T1000 (cell line): ENCODE results near the gene SOD3.

ENCODE experiments used
- DNase-seq: peaks from one replicate; lab custom pipeline; 2025; ENCODE audit warnings: mixed read lengths; lab: John Stamatoyannopoulos, UW

The SOD3 gene

DNA sequence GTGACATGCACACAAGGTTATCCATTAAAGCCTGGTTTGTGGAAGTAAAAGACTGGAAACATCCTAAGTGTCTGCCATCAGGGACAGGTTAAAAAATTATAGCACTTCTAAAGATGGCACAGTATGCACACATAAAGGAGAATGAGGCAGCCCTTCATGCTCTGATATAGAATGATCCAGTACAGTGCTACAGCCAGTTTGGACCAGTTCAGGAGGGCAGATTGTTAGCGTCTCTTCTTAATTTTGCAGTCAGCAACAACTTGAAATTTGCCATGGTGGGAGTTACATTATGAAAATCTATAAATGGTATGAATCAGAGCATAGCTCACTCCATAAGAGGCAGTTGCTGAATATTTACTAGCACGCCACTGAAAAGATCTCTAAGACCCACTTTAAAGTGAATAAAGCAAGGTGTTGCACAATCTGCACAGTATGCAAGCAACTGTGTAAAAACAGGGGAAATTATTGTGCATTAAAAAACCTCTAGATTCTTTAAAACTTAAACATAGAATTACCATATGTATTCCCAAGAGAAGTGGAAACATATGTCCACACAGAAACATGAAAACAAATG, 20.3 kb upstream of the SOD3 start:
- DNase-seq: no peak

DNA sequence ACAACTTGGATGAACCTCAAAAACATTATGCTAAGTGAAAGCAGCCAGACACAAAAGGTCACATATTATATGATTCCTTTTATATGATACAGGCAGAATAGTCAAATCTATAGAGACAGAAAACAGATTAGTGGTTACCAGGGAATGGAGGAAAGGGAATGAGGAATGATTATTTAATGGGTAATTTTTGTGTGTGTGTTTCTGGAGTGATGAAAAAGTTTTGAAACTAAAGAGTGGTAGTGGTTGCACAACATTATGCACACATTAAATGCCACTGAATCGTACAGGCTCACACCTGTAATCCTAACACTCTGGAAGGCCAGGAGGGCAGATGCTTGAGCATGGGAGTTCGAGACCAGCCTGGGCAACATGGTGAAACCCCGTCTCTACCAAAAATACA, 19.6 kb upstream of the SOD3 start:
- no peak for DNase-seq

DNA sequence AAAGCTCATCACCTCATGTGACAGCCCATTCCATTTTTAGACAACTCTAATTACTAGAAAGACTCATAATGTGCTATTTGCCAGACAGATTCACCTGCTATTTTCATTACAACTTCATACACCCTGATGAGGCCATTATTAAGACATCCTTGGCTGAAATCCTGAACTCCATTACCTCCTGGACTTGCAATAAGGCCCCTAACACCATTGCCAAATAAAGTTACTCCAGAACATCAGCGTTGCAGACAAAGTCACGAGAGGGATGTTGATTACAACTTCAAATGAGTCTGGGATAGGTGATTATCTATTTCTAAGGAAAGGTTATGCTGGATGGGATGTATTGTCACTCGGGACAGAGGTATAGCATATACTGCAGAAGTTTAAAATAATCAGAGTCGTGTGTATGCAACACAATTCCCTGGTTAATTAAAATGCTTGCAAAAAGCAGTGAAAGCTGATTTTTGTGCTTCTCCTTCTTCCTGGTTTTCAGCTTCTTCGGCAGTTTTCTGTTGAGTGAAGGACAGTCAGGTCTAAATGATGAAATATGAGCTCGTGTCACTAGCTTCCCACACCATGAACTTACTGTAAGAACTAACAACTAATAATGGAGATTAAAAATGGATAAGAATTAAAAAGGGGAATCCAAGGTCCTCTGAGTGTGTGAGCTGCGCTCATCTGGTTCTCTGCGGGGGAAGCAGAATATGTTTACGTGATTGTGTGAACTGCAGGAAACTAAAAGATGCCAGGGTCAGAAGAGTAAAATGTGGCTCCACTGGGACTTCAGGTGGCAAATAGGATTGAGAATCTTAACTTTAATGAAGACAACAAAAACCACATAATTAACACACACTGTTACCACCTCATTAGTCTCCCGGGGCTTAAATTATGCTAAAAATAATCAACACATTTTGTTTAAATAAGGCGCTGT, 17.6 kb upstream of the SOD3 start:
- DNase-seq: no peak

DNA sequence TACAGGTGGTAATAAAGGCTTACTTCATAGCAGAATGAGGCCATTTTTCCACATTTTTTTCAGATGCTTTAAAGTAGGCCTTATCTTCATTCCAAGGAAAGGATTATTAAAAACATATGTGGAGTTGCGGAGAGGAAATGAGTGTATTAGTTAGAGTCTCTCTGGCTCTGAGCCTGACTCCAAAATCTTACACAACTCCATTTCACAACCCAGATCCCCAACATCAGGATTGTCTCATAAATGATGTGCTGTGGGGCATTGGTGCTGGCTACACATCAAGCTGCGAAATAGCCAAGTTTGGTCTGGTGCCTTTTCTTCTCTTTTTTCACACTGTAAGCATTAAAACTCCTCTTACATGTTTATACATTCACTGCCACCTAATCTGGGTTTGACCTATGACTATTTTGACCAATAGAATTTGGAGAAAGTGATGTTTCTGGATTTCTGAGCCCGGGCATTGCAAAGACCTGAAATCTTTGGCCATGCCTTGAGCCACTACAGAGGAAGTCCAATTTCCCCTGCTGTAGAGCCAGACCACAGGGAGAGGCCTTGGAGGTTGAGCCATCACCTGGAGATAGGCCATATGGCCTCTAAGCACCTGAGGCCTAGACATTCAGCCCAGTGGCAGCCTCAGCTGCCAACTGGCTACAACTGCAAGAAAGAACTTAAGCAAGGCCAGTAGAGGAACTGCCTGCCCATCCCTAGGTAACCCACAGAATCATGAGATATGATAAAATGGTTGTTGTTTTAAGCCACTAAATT, 16.7 kb upstream of the SOD3 start:
- peak; percentile 68 for DNase-seq

DNA sequence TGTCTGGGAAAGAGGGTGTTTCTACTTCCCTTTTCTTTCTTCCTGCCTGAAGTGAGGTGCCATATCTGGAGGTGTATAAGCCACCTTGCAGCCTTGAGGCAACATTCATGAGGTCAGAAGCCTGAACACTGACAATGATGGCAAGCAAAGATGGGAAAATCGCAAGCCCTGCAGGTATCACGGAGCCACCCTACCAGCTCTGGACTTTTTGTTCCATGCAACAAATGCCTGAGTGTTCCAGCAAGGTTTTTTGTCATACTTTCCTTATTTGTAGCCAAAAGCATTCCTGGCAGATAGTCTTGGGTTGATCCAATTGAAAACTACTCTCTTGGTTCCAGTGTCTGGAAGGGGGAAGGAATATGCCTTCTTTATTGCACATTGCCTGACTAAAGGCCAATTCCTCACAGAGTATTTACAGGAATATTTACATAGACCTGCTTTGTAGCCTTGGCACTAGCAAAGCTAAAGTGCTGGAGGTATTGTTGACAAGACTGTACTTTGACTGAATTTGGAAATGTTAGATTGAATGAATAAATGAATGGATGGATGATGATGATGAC, 14.4 kb upstream of the SOD3 start:
- DNase-seq: no peak

DNA sequence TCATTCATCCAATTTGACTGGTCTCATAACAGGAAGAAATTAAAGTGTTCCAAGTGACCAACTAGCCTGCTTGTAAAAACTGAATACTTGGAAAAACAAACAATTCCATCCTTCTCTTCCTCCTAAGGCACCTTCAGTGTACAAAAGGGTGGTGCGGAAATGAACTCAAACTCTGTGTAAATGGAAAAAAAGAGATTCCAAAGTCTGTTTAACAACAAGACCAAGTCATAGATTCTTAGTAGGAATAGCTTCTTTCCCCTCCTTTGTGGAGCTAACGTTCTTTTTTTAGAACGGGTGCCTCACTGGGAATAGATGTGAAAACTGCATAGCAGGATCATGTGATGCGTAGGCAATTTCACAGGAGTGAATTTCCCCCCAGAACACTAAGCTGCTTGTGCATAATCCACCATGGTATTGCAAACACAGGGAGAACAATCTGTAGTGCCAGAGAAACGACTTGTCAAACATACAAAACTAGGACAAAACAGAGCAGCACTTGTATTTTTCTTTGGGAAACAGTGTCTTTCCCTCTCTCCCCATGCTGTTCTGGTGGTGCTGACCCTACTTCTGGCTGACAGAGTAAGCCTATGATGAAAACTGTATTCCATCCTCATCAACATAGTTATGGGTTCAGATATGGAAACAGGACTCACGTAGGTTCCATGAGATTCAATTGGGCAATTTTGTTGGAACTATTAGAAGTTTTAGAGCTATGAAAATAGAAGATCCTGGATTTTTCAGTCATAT, 13.2 kb upstream of the SOD3 start:
- DNase-seq: no peak

DNA sequence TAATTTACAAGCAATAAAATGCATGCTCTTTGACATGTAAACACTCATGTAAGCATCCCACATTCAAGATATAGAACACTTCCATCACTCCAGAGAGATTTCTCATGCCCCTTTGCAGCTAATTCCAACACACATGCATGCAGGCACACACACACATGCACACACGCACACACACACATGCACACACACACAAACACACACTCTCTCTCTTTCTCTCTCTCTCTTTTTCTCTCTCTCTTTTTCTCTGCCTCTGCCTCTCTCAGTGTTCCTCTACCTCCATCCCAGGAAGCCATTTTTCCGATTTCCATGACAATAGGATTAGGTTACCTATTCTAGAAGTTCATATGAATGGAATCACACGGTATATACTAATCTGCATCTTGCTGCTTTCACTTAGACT, 11.9 kb upstream of the SOD3 start:
- DNase-seq: no peak

DNA sequence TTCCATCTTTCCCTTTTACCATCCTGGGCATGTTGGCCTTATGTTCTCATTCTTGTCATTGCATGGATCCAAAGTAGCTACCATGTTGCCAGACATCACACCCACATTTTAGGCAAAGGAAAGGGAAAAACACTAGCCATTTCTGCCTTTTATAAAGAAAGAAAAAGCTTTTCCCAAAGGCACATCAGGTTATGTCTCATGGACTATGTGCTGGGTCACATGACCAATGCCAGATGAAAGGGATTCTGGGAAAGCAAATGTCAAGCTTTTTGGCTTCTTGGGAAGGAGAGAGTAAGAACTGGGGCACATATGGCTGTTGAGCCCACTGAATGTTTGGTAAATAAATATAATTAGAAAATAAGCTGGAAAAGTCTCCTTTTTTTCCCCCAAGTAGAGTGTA, 4.3 kb upstream of the SOD3 start:
- DNase-seq: no peak

DNA sequence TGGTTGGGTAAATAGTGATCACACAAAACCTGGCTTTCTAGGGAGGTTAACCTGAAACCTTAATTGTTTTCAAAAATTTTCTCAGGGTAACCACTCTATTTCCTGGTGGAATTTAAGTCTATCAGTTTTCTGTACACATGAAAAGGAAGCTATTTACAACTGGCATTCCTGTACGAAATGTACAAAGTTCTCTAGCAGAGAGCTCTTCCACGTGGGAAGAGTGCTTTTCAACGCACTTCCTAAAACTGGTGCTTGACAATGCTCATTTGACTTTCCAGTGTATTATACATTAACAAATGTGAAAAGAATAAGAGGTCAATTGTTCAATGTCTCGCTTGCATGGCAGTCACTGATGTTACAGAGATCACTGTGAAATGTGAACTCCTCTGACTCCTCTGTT, 2.8 kb upstream of the SOD3 start:
- DNase-seq: no peak

DNA sequence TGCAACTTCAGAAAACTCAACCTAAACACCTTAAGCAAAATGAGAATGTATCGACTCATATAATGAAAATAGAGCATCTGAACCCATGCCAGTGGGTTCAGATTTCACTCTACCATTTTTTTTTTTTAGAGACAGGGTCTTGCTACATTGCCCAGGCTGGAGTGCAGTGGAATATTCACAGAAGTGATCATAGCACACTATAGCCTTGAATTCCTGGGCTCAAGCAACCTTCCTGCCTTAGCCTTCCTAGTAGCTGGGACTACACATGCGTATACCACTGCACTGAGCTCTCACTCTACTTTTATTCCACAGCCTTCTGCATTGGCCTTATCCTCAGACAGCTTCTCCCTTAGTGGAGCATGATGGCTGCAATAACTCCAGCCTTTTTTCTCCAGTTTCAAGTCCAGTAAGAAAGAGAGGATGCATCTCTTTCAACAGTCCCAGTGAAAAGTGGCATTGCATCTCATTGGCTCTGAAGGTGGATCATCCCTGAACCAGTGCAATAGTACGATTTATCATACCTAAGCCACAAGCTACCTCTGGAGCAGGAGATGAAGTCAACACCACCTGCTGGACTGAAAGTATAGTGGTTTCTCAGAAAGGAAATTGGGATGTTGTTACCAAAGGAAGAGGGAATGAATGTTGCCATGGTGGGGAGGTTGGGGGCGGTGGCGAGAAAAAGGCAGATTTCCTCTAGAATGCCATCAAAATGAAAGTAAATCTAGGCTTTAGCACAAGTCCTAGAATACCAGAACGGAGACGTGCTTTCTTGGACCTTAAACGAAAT, 2.0 kb upstream of the SOD3 start:
- no peak for DNase-seq

DNA sequence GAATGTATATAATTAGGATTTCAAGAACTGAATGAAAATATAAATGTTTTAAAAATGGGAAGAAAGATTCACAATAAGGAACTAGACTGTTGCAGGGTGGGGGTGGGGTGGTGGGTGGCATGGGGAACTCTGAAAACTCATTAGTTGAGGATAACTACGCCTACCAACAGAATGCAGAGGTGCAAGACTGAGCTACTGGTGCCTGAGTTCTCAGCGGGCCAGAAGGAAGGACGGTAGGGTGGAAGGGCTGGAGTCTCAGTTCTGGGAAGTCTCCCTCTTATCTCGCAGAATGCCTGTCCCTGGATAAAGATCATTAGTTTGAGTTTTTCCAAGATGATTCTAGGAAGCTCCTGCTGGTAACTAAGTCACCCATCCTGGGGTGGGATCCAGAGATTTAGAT, 1.3 kb upstream of the SOD3 start:
- no peak for DNase-seq

DNA sequence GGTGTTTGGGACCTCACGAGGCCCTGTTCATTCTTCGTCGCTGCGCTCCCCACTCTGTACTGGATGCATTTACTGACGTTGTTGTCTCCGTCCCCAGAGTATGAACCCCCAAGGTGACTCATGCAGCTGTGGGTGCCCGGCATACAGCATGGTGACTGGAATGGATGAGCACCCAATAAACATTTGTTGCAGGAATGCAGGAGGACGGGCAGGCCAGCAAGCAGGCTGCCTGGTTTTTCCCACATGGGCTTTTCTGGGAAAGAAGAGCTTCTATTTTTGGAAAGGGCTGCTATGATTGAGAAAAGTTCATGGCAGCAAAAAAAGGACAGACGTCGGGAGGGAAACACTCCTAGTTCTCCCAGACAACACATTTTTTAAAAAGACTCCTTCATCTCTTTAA, 893 bp upstream of the SOD3 start:
- DNase-seq: no peak

DNA sequence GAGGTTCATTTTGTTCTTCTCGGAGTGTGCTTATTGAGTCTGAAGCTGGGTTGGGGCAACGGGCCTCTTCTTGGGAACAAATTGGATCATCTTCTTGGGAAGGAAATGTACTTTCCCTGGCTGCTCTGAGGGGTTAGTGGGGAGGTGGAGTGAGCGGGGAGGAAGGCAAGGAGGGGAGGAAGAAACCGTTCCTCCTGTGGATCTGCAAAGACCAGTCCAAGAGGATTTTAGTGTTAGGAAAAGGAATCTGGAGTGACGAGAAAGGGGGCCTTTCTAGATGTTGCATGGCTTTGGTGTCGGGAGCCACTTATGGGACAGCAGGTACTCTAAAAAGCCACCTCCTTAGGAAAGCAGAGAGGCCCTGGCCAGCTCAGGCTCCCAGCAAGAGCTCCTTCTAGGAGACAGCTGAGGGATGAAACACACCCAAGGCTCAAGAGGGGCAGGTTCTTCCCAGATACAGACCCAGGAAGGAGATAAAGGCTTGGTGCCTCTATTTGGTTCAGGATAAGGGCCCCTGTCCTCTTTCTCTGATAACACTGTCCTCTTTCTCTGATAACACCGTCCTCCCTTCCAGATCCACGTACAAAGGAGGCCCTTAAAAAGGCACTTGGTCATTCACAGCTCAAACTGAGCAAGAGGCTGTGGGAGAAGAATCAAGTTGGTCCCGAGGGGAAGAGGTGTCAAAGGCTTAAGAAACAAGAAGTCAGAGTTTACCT, 451 bp downstream of the SOD3 start:
- DNase-seq: no peak

DNA sequence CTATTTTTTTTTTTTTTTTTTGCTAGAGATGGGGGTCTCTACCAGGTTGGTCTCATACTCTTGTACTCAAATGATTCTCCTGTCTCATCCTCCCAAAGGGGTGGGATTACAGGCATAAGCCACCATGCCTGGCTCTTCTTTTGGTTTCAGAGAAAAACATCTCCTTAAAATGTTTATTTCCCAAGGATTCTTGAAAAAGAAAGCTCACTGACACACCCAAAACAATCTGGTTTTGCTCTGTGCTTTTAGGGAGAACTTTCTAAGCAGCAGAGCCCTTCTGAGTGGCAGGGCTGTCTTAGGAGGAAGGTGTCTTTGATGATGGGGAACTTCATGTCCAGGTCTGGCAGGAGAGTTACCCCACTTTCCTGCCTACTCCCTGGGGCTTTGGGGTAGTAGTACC, 1.2 kb downstream of the SOD3 start:
- no peak for DNase-seq

DNA sequence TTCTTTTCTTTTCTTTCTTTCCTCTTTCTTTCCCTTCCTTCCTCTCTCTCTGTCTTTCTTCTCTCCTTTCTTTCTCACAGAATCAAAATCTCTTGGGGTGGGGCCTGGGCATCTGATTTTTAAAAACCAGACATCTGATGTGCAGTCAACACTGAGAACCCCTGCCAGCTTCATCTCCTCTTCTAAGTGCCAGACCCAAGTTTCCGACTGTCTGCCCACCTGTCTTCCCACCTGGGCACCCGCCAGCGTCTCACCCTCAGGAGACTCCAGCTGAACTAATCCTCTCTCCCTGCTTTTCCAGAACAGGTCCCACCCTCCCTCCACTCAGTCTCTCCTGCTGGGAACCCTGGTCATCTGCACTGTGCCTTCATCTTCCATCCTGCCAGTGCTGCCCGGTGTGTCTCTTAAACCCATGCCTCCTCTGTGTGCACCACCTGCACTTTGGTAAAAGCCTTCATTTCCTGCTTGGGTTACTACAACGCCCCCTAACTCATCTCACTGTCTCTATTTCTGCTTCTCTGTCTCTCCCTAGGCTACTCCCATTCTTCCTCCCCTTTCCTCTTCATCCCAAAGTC, 2.8 kb downstream of the SOD3 start:
- DNase-seq: no peak

DNA sequence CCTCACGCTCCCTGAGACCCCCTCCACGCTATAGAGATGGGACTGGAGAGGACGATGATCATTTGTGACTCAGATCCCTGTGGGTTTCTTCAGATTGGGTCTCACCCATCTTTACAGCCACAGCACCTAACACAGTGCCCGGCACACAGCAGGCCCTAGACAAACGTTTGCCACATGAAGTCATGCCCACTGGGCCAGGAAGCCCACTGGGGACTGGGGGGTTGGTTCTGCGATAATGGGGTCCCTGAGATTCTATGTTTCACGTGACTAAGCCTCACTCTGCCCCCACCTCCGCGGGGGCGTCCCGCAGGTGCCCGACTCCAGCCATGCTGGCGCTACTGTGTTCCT, 3.8 kb downstream of the SOD3 start:
- no peak for DNase-seq

DNA sequence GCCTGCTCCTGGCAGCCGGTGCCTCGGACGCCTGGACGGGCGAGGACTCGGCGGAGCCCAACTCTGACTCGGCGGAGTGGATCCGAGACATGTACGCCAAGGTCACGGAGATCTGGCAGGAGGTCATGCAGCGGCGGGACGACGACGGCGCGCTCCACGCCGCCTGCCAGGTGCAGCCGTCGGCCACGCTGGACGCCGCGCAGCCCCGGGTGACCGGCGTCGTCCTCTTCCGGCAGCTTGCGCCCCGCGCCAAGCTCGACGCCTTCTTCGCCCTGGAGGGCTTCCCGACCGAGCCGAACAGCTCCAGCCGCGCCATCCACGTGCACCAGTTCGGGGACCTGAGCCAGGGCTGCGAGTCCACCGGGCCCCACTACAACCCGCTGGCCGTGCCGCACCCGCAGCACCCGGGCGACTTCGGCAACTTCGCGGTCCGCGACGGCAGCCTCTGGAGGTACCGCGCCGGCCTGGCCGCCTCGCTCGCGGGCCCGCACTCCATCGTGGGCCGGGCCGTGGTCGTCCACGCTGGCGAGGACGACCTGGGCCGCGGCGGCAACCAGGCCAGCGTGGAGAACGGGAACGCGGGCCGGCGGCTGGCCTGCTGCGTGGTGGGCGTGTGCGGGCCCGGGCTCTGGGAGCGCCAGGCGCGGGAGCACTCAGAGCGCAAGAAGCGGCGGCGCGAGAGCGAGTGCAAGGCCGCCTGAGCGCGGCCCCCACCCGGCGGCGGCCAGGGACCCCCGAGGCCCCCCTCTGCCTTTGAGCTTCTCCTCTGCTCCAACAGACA, 4.4 kb downstream of the SOD3 start:
- DNase-seq: no peak

DNA sequence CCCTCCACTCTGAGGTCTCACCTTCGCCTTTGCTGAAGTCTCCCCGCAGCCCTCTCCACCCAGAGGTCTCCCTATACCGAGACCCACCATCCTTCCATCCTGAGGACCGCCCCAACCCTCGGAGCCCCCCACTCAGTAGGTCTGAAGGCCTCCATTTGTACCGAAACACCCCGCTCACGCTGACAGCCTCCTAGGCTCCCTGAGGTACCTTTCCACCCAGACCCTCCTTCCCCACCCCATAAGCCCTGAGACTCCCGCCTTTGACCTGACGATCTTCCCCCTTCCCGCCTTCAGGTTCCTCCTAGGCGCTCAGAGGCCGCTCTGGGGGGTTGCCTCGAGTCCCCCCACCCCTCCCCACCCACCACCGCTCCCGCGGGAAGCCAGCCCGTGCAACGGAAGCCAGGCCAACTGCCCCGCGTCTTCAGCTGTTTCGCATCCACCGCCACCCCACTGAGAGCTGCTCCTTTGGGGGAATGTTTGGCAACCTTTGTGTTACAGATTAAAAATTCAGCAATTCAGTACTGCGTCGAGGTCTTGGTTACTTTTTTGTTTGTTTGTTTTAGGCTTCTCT, 5.0 kb downstream of the SOD3 start:
- DNase-seq: no peak
